Heart right ventricle (tissue), 16 donors: Measurements from ENCODE around the gene NPDC1. TPM values are rescaled to one million over a fixed set of nuclear protein-coding genes. Genes with fewer than 3 reads are reported as not detected.
A peak's percentile ranks its signal among the peaks of the same experiment; 100 is the strongest.

Experiments
- ATAC-seq, 8 donors: fragments of 200-7000 bp; cut with Tn5 transposase; one replicate each; pipeline ENCODE4 v1.9.1; 2020; ENCODE audit warnings: mild to moderate bottlenecking in 8 of 8, moderate library complexity in 8 of 8, moderate number of reproducible peaks in 1 of 8
- DNase-seq, 2 donors: peaks; one replicate each; pipeline ENCODE4 v3.0.0-alpha.2; 2020
- H3K27ac ChIP-seq, 10 donors: fragments of 200-600 bp; sonication (generic) in 2 of 10; one replicate each; pipeline versions ENCODE4 v1.5.0 to v1.8.0; 2020 to 2022; ENCODE audit warnings: mild to moderate bottlenecking in 3 of 10
- H3K27me3 ChIP-seq, 7 donors: fragments of 200-600 bp; one replicate each; pipeline ENCODE4 v1.8.0; 2021 to 2022; ENCODE audit warnings: mild to moderate bottlenecking in 2 of 7
- H3K36me3 ChIP-seq, 9 donors: fragments of 200-600 bp; sonication (generic) in 1 of 9; one replicate each; pipeline versions ENCODE4 v1.5.0 to v1.8.0; 2020 to 2022; ENCODE audit warnings: mild to moderate bottlenecking in 2 of 9
- H3K4me1 ChIP-seq, 9 donors: fragments of 200-600 bp; sonication (generic) in 1 of 9; one replicate each; pipeline versions ENCODE4 v1.5.0 to v1.8.0; 2020 to 2022; ENCODE audit warnings: mild to moderate bottlenecking in 4 of 9
- H3K4me3 ChIP-seq, 10 donors: fragments of 200-600 bp; sonication (generic) in 2 of 10; one replicate each; pipeline versions ENCODE4 v1.5.0 to v1.8.0; 2020 to 2022; ENCODE audit warnings: mild to moderate bottlenecking in 7 of 10, moderate library complexity in 2 of 10
- H3K9me3 ChIP-seq, 11 donors: fragments of 200-600 bp in 10 of 11; sonication (generic) in 2 of 11; one replicate each; pipeline versions ENCODE4 v1.5.0 to v1.8.0; 2013 to 2022; ENCODE audit warnings: mild to moderate bottlenecking in 2 of 11, control low read depth in 1 of 11, moderate library complexity in 1 of 11
- CTCF ChIP-seq, 9 donors: fragments of 200-600 bp; sonication (generic) in 2 of 9; IDR thresholded peaks; one replicate each; pipeline versions ENCODE4 v1.5.0 to v1.8.0; 2021 to 2022; ENCODE audit warnings: antibody characterized with exemption in 9 of 9, mild to moderate bottlenecking in 5 of 9, moderate library complexity in 1 of 9
- WGBS, 2 donors: extraction: QIAGEN DNeasy Blood & Tissue Kit; methylation state at CpG; one replicate each; pipeline ENCODE4 v1.1.7; 2013; ENCODE audit warnings: inconsistent platforms in 1 of 2; 5-methylcytosine and 5-hydroxymethylcytosine counted together
- intact Hi-C, 10 donors: fragments of 100-400 bp; cut with DNase I; formaldehyde crosslinking; loops; one replicate each; pipeline versions ENCODE4 v1.11.1 to v1.14.2; 2022
- polyA plus RNA-seq, 2 donors: library from polyadenylated mRNA; stranded (reverse); fragments of 200-250 nt; gene quantifications; one replicate each; pipeline ENCODE4 v1.2.3, GENCODE V29; 2013
- total RNA-seq, 10 donors: library from RNA; stranded (reverse); fragmentation: NEBNext Ultra II Directional in 3 of 10; extraction: Animal tissue kit (Norgen Biotek cat#: 25700) in 3 of 10; gene quantifications; one replicate each; pipeline versions ENCODE4 v1.2.1 to v1.2.4, GENCODE V29; 2021 to 2023
- donor health status: Arrhythmogenic right ventricular cardiomyopathy.
- donor health status: ischemic (EF 13 %, LVEDD 7.1; RV severe dilation, severe dysfunction).
- donor health status: healthy with polysubstance abuse.
- donor health status: DM: no; HTN: yes; CAD: no.
- donor health status: DM: no; HTN: no; CAD: no.
- donor health status: ischemic (EF 25% LVEDD 6.9; RV normal size, moderate dysfunction).
- donor health status: ischemic (EF 25% LVEDD 5.7; RV mildly dilated, moderate dysfunction).
- donor health status: healthy.
- donor health status: DM: yes; HTN: yes; CAD: no.
- donor health status: Ischemic cardiomyopathy.
- donor health status: ischemic (EF 35%, LVEDD 5.7; RV mildly dilated, moderate dysfunction).
- donor health status: nonischemic (EF 11% LVEDD 7.7; RV severe dilation, severe dysfunction).
- donor health status: DM: yes; HTN: yes; CAD: no.
- donor health status: PGD.
- donor health status: ischemic (EF 29% LVEDD 5.4; RV normal size, mild dysfunction).
- donor health status: nonischemic (EF 23%, LVEDD 6.1; RV moderate dilation, normal function).

NPDC1 gene
- total and polyA plus RNA-seq, 12 donors, result 29.1 to 153 (median 54.5) TPM

- ATAC-seq (no peak), DNase-seq (no peak)
- TF ChIP-seq CTCF (IDR thresholded peaks at IDR 0.05), result no peak
- no peak overlapping the region for H3K27ac ChIP-seq
- H3K4me3 ChIP-seq, result no peak overlapping the region
- no peaks in the 10 kb centered on the region for H3K27me3 ChIP-seq
- peaks cover 0 to 37% (median 4%) of the 10 kb centered on the region in 9 donors for H3K36me3 ChIP-seq
- H3K4me1 ChIP-seq, result peaks cover 8 to 16% (median 12%) of the 10 kb centered on the region in 9 donors
- H3K9me3 ChIP-seq, result no peaks in the 10 kb centered on the region
- WGBS, 2 donors, result 93 to 94% methylated on average over 23 of the region's 23 CpGs
- intact Hi-C loops, result loop anchor here in 1 of 10 donors (10.0 kb wide), 1 partner anchor 178 kb away; the partner anchor contains the start of genes AJM1 and PHPT1
Observed at GRCh38 chr9:137022662-137023008, 23.3 kb downstream of the NPDC1 start.

- Histone ChIP-seq H3K4me3 (no peak overlapping the region), H3K27ac (no peak overlapping the region), H3K9me3 (no peaks in the 10 kb centered on the region), H3K36me3 (peaks cover 0 to 42% (median 9%) of the 10 kb centered on the region in 9 donors), H3K27me3 (no peaks in the 10 kb centered on the region), H3K4me1 (peaks cover 3 to 11% (median 8%) of the 10 kb centered on the region in 9 donors)
- ATAC-seq (peak in 4 of 8 donors; percentile 5 to 33 (median 14)), DNase-seq (peak in 1 of 2 donors; percentile 39)
- no peak for TF ChIP-seq CTCF (IDR thresholded peaks at IDR 0.05)
- intact Hi-C loops, result loop anchor here in 1 of 10 donors (10.0 kb wide), 1 partner anchor 177 kb away; the partner anchor contains the start of genes AJM1 and PHPT1
- WGBS, 2 donors, result 66% methylated on average over 30 of the region's 30 CpGs
Observed at GRCh38 chr9:137021979-137022661, 23.9 kb downstream of the NPDC1 start.

- Histone ChIP-seq H3K27ac (no peak overlapping the region), H3K9me3 (no peaks in the 10 kb centered on the region), H3K4me3 (no peak overlapping the region), H3K27me3 (no peaks in the 10 kb centered on the region), H3K4me1 (peaks cover 0 to 6% (median 3%) of the 10 kb centered on the region in 9 donors), H3K36me3 (peaks cover 0 to 47% (median 12%) of the 10 kb centered on the region in 9 donors)
- intact Hi-C loops, result loop anchor here in 1 of 10 donors (10.0 kb wide), 1 partner anchor 177 kb away; the partner anchor contains the start of genes AJM1 and PHPT1
- ATAC-seq, result no peak
- no peak for DNase-seq
- TF ChIP-seq CTCF (IDR thresholded peaks at IDR 0.05), result no peak
- WGBS, 2 donors, result 91 to 92% methylated on average over 6 of the region's 6 CpGs
Observed at GRCh38 chr9:137021568-137021978, 24.4 kb downstream of the NPDC1 start.

- no peak overlapping the region for H3K27ac ChIP-seq
- WGBS, 2 donors, result 96% methylated on average over 32 of the region's 32 CpGs
- H3K36me3 ChIP-seq, result peaks cover 0 to 53% (median 12%) of the 10 kb centered on the region in 9 donors
Observed at GRCh38 chr9:137020771-137021567, 25.0 kb downstream of the NPDC1 start.

More at GRCh38 chr9:137020771-137021567, 25.0 kb downstream of the NPDC1 start:
- ATAC-seq (no peak), DNase-seq (no peak)
- intact Hi-C loops, result loop anchor here in 1 of 10 donors (10.0 kb wide), 1 partner anchor 176 kb away; the partner anchor contains the start of genes AJM1 and PHPT1
- no peaks in the 10 kb centered on the region for H3K27me3 ChIP-seq
- no peaks in the 10 kb centered on the region for H3K9me3 ChIP-seq
- no peaks in the 10 kb centered on the region for H3K4me1 ChIP-seq
- TF ChIP-seq CTCF (IDR thresholded peaks at IDR 0.05), result no peak
- H3K4me3 ChIP-seq, result no peak overlapping the region
